HG02678 (cell line): ENCODE results near the gene CPLX3.
A peak's percentile ranks its signal among the peaks of the same experiment; 100 is the strongest.

Experiments used
- ATAC-seq: cut with Tn5 transposase; IDR thresholded peaks from one replicate; pipeline ENCODE4 v1.9.1; 2021; ENCODE audit warnings: mild to moderate bottlenecking, moderate library complexity; ENCODE audit not compliant: unreplicated experiment

The CPLX3 gene

GRCh38 chr15:74843891-74844299, 17.5 kb downstream of the CPLX3 start:
- ATAC-seq = no peak

GRCh38 chr15:74844319-74845207, 18.1 kb downstream of the CPLX3 start:
- ATAC-seq = no peak

GRCh38 chr15:74845208-74845568, 18.8 kb downstream of the CPLX3 start:
- no peak for ATAC-seq

- ATAC-seq = no peak
Observed at GRCh38 chr15:74845581-74845980, 19.2 kb downstream of the CPLX3 start.

- no peak for ATAC-seq
Observed at GRCh38 chr15:74847432-74847831, 21.0 kb downstream of the CPLX3 start.

- no peak for ATAC-seq
Observed at GRCh38 chr15:74850393-74850792, 24.0 kb downstream of the CPLX3 start.

- no peak for ATAC-seq
Observed at GRCh38 chr15:74851960-74852359, 25.5 kb downstream of the CPLX3 start.

- ATAC-seq = no peak
Observed at GRCh38 chr15:74854453-74855022, 28.1 kb downstream of the CPLX3 start.

- no peak for ATAC-seq
Observed at GRCh38 chr15:74855857-74856256, 29.4 kb downstream of the CPLX3 start.

GRCh38 chr15:74856537-74856936, 30.1 kb downstream of the CPLX3 start:
- no peak for ATAC-seq

GRCh38 chr15:74857082-74857655, 30.7 kb downstream of the CPLX3 start:
- ATAC-seq = peak; percentile 76

GRCh38 chr15:74857671-74858368, 31.4 kb downstream of the CPLX3 start:
- ATAC-seq = no peak

- no peak for ATAC-seq
Observed at GRCh38 chr15:74858369-74858740, 31.9 kb downstream of the CPLX3 start.

- no peak for ATAC-seq
Observed at GRCh38 chr15:74863239-74864056, 37.0 kb downstream of the CPLX3 start.

GRCh38 chr15:74864296-74864695, 37.9 kb downstream of the CPLX3 start:
- no peak for ATAC-seq

- ATAC-seq = no peak
Observed at GRCh38 chr15:74865316-74865715, 38.9 kb downstream of the CPLX3 start.

GRCh38 chr15:74866090-74866489, 39.7 kb downstream of the CPLX3 start:
- ATAC-seq = no peak

- ATAC-seq = no peak
Observed at GRCh38 chr15:74867466-74868038, 41.1 kb downstream of the CPLX3 start.

GRCh38 chr15:74868059-74868458, 41.6 kb downstream of the CPLX3 start:
- ATAC-seq = no peak

GRCh38 chr15:74869372-74869725, 42.9 kb downstream of the CPLX3 start:
- ATAC-seq = no peak
